GM12865 (cell line): ENCODE data around the gene LTV1.
"Not testable (repeated sequence)": the region's sequence is repeated elsewhere in the genome, so short reads cannot be mapped to it uniquely, and the experiment has no call there.

Experiments used
- DNase-seq: peaks from one replicate; pipeline ENCODE4 v3.0.0; 2010; ENCODE audit warnings: low read depth
- H3K4me3 ChIP-seq: 2 replicates; pipeline ENCODE4 v1.5.1; 2011; ENCODE audit warnings: mild to moderate bottlenecking, low read depth, low read length, control low read depth
- TF ChIP-seq, protein P1 (sequence below): IDR thresholded peaks from 2 replicates; pipeline ENCODE4 v1.5.1; 2011; ENCODE audit warnings: low read length, control low read depth, low read depth, inconsistent platforms; ENCODE audit not compliant: insufficient read depth; ENCODE audit errors: missing control alignments

The LTV1 gene

DNA sequence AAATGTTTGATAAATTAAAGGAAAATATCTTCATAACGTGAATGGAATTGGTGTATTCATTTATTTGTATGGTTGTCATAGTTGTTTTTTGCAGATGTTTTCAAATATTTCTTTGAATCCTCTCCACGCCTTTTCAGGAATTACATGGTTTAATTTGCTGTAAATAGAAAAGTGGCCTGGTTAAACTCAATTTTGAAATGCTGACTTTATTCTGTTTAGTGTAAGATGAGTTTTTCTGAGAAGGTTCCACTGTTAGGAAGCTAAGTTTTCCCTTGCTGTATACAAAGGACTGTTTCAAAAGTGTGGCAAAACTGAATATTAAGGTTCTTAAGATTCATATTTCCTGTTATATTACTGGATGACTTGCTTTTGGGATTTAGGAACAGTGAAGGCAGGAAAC lies 20.6 kb downstream of the LTV1 start:
- H3K4me3 ChIP-seq = no peak overlapping the region
- TF ChIP-seq, protein P1, sequence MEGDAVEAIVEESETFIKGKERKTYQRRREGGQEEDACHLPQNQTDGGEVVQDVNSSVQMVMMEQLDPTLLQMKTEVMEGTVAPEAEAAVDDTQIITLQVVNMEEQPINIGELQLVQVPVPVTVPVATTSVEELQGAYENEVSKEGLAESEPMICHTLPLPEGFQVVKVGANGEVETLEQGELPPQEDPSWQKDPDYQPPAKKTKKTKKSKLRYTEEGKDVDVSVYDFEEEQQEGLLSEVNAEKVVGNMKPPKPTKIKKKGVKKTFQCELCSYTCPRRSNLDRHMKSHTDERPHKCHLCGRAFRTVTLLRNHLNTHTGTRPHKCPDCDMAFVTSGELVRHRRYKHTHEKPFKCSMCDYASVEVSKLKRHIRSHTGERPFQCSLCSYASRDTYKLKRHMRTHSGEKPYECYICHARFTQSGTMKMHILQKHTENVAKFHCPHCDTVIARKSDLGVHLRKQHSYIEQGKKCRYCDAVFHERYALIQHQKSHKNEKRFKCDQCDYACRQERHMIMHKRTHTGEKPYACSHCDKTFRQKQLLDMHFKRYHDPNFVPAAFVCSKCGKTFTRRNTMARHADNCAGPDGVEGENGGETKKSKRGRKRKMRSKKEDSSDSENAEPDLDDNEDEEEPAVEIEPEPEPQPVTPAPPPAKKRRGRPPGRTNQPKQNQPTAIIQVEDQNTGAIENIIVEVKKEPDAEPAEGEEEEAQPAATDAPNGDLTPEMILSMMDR = no peak
- no peak for DNase-seq

DNA sequence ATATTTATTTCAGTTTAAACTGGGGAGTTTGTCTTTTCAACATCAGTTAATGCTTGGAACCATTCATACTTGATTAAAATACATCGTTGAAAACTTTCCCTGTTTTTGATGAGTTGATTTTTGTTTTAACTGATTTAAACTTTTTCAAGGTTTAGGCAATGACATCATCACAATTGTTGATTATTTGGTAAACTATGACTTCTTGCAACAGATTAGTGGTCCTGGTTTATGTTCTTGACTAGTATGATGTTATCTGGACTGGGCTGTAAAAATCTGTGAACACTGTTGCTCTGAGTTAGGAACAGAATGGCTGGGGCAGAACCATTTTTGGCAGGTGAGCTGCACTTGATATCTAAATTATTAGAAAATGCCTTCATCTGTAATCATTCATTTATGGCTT lies 21.1 kb downstream of the LTV1 start, which contains the start of gene ZC2HC1B:
TSS of gene ZC2HC1B (plus strand) at position 241 of the 400 bp plus-strand sequence. CDS start at position 307, 66 bp downstream.
- DNase-seq = no peak
- TF ChIP-seq, protein P1 = no peak
- no peak within 1 kb of the TSS for H3K4me3 ChIP-seq

DNA sequence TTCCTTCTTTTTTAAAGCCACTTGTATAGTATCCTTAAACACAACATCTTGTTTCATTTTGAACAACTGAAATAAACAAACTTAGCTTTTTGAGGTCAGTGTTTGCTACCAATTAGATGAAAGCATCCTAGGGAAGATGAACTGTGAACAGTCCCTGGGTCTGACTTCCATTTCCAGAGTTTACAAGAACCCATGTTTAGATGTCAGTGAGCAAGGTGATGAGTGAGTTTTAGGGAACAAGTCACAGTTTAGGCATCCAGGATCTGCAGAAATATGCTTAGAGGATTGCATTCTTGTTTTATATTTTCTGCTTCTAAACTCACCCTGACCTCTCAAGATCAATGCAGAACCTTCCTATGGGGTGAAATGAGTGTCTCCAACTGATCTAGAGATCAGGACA lies 24.1 kb downstream of the LTV1 start:
- TF ChIP-seq, protein P1 = no peak
- H3K4me3 ChIP-seq = no peak overlapping the region
- no peak for DNase-seq

DNA sequence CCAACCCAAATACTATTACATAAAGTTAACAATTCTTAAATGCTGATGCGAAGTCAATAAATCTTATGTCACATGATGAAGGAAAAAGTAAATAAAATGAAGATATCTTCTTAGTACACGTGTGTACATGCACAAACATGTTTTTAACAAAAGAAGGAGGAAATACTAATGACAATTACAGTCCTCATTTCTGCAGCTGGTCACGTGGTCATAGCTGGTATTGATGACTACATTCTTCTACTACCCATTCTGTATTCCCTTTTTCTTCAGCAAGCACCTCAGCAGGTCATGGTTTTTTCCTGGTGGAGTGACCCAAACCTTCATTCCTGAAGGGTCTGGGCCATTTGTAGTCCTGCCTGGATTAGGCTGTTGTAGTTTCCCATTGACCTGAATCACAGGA lies 25.7 kb downstream of the LTV1 start:
- not testable (repeated sequence) for H3K4me3 ChIP-seq, DNase-seq

DNA sequence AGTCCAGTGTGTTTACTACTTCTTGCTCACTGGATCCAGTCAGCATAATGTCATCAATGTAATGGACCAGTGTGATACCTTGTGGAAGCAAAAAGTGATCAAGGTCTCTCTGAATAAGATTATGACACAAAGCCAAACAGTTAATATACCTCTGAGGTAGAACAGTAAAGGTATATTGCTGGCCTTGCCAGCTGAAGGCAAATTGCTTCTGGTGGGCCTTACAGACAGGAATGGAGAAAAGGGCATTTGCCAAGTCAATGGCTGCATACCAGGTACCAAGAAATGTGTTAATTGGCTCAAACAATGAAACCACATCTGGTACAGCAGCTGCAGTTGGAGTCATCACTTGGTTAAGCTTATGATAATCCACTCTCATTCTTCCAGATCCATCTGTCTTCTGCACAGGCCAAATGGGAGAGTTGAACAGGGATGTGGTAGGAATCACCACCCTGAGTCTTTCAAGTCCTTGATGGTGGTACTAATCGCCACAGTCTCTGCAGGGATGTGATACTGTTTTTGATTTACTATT lies 28.1 kb downstream of the LTV1 start:
- not testable (repeated sequence) for H3K4me3 ChIP-seq, DNase-seq

DNA sequence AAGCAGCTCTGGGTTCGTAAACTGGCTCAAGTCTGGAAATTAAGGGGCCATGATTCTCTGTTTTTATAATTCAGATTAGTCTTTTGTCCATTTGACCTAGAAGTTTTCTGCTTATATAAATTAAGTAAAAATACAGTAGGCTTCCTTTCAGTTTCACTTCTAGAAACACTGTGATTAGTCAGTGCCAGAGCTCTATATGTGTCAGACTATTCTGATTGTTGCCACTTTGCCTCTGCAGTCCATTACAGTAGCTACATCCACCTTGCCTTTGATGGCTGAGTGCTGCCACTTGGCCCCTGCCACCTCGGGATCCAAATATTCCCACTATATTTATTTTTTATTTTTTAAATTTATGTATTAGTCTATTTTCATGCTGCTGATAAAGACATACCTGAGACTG lies 29.1 kb downstream of the LTV1 start:
- TF ChIP-seq, protein P1 = no peak
- H3K4me3 ChIP-seq = no peak overlapping the region
- DNase-seq = peak; percentile 58

DNA sequence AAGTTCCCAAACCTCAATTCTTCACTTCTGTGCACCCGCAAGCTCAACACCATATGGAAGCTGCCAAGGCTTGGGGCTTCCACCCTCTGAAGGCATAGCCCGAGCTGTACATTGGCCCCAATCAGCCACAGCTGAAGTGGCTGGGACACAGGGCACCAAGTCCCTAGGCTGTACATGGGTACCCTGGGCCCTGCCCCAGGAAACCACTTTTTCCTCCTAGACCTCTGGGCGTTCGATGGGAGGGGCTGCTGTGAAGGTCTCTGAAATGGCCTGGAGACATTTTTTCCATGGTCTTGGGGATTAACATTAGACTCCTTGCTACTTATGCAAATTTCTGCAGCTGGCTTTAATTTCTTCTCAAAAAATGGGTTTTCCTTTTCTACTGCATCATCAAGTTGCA lies 30.5 kb downstream of the LTV1 start:
- DNase-seq, H3K4me3 ChIP-seq: not testable (repeated sequence)

DNA sequence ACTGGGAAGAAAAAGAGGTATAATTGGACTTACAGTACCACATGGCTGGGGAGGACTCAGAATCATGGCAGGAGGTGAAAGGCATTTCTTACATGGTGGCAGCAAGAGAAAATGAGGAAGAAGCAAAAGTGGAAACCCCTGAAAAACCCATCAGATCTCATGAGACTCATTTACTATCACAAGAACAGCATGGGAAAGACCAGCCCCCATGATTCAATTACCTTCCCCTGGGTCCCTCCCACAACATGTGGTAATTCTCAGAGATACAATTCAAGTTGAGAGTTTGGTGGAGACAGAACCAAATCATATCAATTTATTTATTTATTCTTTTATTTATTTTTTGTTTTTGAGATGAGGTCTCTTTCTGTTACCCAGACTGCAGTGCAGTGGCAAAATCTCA lies 31.4 kb downstream of the LTV1 start:
- DNase-seq, H3K4me3 ChIP-seq: not testable (repeated sequence)

DNA sequence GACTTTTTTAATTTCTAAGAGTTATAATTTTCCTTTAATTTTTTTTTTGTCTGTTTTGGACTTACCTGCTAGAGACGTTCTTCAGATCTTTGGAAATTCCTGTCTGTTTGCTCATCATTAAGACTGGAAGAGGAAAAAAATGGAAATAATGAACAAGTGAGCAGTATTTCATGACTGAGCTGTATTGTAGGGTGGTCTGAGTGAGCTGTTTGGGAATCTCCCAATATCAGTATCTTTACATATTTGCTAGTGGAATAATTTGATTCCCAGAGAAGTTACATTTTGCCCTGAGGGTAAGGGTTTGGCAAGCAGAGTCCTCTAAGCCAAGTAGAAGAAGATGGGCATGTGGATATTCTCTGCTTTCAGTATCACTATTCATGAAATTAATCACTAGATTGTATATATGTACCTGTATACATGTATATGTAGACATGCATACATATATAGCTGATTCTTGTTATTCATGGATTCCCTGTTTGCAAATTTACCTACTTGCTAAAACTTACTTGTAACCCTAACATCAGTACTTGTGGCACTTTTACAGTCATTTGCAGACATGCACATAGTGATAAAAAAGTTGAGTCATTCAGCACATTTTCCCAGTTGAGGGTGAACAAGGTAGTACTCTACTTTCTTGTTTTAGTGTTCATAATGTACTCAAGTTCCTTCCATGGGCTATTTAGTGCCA lies 34.6 kb downstream of the LTV1 start:
- DNase-seq = no peak
- TF ChIP-seq, protein P1 = no peak

More for the DNA sequence above, 34.6 kb downstream of the LTV1 start:
- no peak overlapping the region for H3K4me3 ChIP-seq
